ENCODE measurements around the gene HLA-DOB. TPM values are rescaled to one million over a fixed set of nuclear protein-coding genes. Genes with fewer than 3 reads are reported as not detected.
A peak's percentile ranks its signal among the peaks of the same experiment; 100 is the strongest.

Gene HLA-DOB
- total RNA-seq, 4 donors from 2014 or later, result 1.3 to 1.6 TPM; not detected in 2

- Histone ChIP-seq H3K27me3 (no peaks in the 10 kb centered on the region), H3K4me1 (peaks cover 6 to 13% of the 10 kb centered on the region in 2 donors), H3K27ac (no peak overlapping the region), H3K9me3 (no peaks in the 10 kb centered on the region), H3K4me3 (replicated peaks in 1 of 3) (no peak overlapping the region), H3K36me3 (peaks cover 0 to 12% of the 10 kb centered on the region in 2 donors)
- WGBS, 2 donors, result 86 to 94% methylated on average over 2 of the region's 2 CpGs
- intact Hi-C loops (cut with DNase I), result loop anchor here (5.0 kb wide), 1 partner anchor 35 kb away; no protein-coding TSS in a partner anchor
- DNase-seq, result no peak
- no peak for TF ChIP-seq POLR2A (IDR thresholded peaks at IDR 0.05)
- TF ChIP-seq, protein P1, sequence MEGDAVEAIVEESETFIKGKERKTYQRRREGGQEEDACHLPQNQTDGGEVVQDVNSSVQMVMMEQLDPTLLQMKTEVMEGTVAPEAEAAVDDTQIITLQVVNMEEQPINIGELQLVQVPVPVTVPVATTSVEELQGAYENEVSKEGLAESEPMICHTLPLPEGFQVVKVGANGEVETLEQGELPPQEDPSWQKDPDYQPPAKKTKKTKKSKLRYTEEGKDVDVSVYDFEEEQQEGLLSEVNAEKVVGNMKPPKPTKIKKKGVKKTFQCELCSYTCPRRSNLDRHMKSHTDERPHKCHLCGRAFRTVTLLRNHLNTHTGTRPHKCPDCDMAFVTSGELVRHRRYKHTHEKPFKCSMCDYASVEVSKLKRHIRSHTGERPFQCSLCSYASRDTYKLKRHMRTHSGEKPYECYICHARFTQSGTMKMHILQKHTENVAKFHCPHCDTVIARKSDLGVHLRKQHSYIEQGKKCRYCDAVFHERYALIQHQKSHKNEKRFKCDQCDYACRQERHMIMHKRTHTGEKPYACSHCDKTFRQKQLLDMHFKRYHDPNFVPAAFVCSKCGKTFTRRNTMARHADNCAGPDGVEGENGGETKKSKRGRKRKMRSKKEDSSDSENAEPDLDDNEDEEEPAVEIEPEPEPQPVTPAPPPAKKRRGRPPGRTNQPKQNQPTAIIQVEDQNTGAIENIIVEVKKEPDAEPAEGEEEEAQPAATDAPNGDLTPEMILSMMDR (IDR thresholded peaks at IDR 0.05), result no peak
Observed at GRCh38 chr6:32836873-32837272, 20.1 kb upstream of the HLA-DOB start.

DNA sequence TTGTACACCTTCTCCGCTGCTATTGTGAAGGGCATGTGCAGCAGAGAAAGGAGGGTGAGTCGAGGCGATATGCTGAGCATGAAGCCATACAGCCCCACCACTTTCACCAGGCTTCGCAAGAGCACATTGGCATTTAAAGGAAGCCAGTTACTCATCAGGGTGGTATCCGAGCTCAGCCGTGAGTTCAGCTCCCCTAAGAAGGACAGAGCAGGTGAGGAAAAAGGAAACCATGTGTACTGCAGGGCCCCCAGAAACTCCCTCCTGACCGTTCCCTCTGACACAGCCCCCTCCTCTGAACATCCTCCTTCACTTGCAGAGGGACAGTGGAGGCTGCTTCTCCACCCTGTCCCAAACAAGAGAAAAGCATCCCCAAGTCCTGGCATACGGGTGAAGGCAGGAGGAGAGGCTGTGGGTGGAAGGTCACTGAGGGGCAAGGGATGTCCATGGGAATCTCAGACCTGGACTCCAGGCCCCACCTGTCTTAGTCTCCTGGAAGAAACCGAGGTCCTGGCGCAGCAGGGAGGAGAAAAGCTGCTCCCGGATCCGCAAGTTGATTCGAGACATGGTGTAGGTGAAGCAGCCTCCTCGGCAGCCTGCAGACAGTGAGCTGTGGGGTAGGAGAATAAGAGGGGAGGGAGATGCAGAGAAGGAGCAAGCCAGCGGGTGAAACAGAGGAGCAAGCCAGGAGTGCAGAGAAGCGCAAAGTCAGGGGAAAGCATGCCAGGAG is 18.5 kb upstream of the HLA-DOB start:
- H3K9me3 ChIP-seq, result no peaks in the 10 kb centered on the region
- H3K4me3 ChIP-seq (replicated peaks in 1 of 3), result no peak overlapping the region
- H3K27ac ChIP-seq, result no peak overlapping the region
- WGBS, 2 donors, result 93 to 94% methylated on average over 16 of the region's 16 CpGs
- no peaks in the 10 kb centered on the region for H3K27me3 ChIP-seq
- intact Hi-C loops (cut with DNase I), result loop anchor here (5.0 kb wide), 1 partner anchor 37 kb away; no protein-coding TSS in a partner anchor
- peaks cover 0 to under 1% of the 10 kb centered on the region in 2 donors for H3K36me3 ChIP-seq
- peaks cover 6 to 22% of the 10 kb centered on the region in 2 donors for H3K4me1 ChIP-seq
- no peak for DNase-seq
- no peak for TF ChIP-seq POLR2A (IDR thresholded peaks at IDR 0.05)
- TF ChIP-seq, protein P1 (IDR thresholded peaks at IDR 0.05), result no peak

DNA sequence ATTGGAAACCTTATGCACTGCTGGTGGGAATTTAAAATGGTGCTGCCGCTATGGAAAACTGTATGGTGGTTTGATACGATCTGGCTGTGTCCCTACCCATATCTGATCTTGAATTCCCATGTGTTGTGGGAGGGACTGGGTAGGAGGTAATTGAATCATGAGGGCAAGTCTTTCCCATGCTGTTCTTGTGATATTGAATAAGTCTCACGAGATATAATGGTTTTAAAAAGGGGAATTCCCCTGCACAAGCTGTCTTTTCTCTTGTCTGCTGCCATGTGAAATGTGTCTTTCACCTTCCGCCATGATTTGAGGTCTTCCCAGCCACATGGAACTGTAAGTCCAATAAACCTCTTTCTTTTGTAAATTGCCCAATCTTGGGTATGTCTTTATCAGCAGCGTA is 16.9 kb upstream of the HLA-DOB start:
- 85 to 90% methylated on average over 5 of the region's 5 CpGs for WGBS, 2 donors
- Histone ChIP-seq H3K4me1 (peaks cover 6 to 17% of the 10 kb centered on the region in 2 donors), H3K4me3 (replicated peaks in 1 of 3) (no peak overlapping the region), H3K9me3 (no peaks in the 10 kb centered on the region), H3K36me3 (no peaks in the 10 kb centered on the region), H3K27ac (no peak overlapping the region), H3K27me3 (no peaks in the 10 kb centered on the region)
- intact Hi-C loops (cut with DNase I), result no loop called here
- TF ChIP-seq POLR2A (IDR thresholded peaks at IDR 0.05), result no peak
- TF ChIP-seq, protein P1 (IDR thresholded peaks at IDR 0.05), result no peak
- no peak for DNase-seq

DNA sequence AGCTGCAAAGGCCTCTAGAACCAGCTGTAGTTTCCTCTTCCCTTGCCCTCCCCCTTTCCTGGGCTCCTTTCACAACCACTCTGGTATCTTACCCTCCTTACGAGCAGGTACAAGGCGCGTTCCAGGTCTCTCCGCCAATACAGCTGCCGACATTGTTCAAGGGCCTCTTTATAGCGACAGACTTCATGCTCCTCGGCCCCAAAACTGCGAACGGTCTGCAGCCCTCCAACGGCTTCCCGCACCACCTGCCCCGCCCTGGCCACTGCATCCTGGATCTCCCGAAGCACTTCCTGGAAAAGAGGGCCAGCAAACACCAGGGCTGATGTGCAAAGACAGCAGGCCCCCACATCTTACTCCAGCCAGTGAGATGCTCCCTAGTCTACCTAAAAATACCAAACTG is 15.7 kb upstream of the HLA-DOB start:
- Histone ChIP-seq H3K27me3 (no peaks in the 10 kb centered on the region), H3K36me3 (no peaks in the 10 kb centered on the region), H3K9me3 (no peaks in the 10 kb centered on the region), H3K27ac (no peak overlapping the region), H3K4me3 (replicated peaks in 1 of 3) (no peak overlapping the region), H3K4me1 (peaks cover 1 to 12% of the 10 kb centered on the region in 2 donors)
- intact Hi-C loops (cut with DNase I), result no loop called here
- WGBS, 2 donors, result 76% methylated on average over 13 of the region's 13 CpGs
- TF ChIP-seq POLR2A (IDR thresholded peaks at IDR 0.05), result no peak
- TF ChIP-seq, protein P1 (IDR thresholded peaks at IDR 0.05), result no peak
- DNase-seq, result no peak

GRCh38 chr6:32830936-32831335 is 14.1 kb upstream of the HLA-DOB start:
- WGBS, 2 donors, result 28 to 30% methylated on average over 5 of the region's 5 CpGs
- Histone ChIP-seq H3K4me3 (replicated peaks in 1 of 3) (no peak overlapping the region), H3K9me3 (no peaks in the 10 kb centered on the region), H3K4me1 (peaks cover 0 to 9% of the 10 kb centered on the region in 2 donors), H3K36me3 (no peaks in the 10 kb centered on the region), H3K27ac (no peak overlapping the region), H3K27me3 (no peaks in the 10 kb centered on the region)
- TF ChIP-seq POLR2A (IDR thresholded peaks at IDR 0.05), result no peak
- TF ChIP-seq, protein P1 (IDR thresholded peaks at IDR 0.05), result no peak
- intact Hi-C loops (cut with DNase I), result no loop called here
- peak; percentile 66 to 72 for DNase-seq
